ENCODE results near the gene TCERG1L.

TCERG1L gene

DNA sequence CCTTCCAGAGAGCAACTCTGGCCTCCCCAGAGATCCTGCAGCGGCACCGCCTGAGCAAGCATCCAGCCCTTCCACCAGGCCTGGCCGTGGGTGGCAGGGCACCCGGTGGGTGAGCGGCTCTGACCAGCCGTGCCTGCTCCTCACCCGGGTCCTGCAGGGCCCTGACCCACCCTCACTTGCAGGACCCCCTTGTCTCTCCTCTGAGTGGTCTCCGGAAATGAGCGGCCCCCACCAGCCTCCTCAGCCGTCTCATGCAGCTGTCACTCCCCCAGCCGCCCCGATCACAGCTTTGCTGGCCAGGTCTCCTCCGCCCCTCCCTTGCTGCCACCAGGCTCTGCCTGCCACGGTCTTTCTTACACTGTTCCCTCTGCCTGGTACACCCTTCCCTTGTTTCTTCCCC is 218.2 kb downstream of the TCERG1L start:
- TF ChIP-seq, protein P1, sequence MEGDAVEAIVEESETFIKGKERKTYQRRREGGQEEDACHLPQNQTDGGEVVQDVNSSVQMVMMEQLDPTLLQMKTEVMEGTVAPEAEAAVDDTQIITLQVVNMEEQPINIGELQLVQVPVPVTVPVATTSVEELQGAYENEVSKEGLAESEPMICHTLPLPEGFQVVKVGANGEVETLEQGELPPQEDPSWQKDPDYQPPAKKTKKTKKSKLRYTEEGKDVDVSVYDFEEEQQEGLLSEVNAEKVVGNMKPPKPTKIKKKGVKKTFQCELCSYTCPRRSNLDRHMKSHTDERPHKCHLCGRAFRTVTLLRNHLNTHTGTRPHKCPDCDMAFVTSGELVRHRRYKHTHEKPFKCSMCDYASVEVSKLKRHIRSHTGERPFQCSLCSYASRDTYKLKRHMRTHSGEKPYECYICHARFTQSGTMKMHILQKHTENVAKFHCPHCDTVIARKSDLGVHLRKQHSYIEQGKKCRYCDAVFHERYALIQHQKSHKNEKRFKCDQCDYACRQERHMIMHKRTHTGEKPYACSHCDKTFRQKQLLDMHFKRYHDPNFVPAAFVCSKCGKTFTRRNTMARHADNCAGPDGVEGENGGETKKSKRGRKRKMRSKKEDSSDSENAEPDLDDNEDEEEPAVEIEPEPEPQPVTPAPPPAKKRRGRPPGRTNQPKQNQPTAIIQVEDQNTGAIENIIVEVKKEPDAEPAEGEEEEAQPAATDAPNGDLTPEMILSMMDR (conservative IDR thresholded peaks at IDR 0.05; ENCODE audit: control insufficient read depth, insufficient read depth, low read depth, low read length) = no peak
- no peak for DNase-seq (ENCODE audit: low read depth)
- H3K4me3 ChIP-seq (ENCODE audit: control insufficient read depth, low read depth, low read length) = no peak overlapping the region

GRCh38 chr10:131092876-131093275 is 218.6 kb downstream of the TCERG1L start:
- no peak for DNase-seq (ENCODE audit: low read depth)
- TF ChIP-seq, protein P1 (conservative IDR thresholded peaks at IDR 0.05; ENCODE audit: control insufficient read depth, insufficient read depth, low read depth, low read length) = no peak
- H3K4me3 ChIP-seq (ENCODE audit: control insufficient read depth, low read depth, low read length) = no peak overlapping the region

DNA sequence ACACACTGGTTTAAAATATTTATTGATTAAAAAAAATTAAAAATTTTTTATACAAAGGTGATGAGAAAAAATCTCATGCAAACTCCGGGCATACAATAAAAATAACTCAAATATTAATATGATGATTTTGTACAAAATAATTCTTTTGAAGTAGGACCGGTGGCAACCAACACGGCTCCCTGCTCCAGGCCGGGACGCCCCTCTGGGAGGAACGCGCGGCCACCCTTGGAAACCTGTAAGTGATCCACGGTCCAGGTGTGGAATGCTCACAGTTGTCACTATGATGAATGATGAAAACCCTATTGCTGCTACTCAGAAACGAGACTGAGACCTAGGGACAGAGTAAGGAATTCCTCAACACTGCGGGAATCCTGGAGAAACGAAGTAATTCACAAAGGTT is 219.1 kb downstream of the TCERG1L start:
- H3K4me3 ChIP-seq (ENCODE audit: control insufficient read depth, low read depth, low read length) = no peak overlapping the region
- TF ChIP-seq, protein P1 (conservative IDR thresholded peaks at IDR 0.05; ENCODE audit: control insufficient read depth, insufficient read depth, low read depth, low read length) = no peak
- DNase-seq (ENCODE audit: low read depth) = no peak

GRCh38 chr10:131091682-131092081 is 219.8 kb downstream of the TCERG1L start:
- no peak for DNase-seq (ENCODE audit: low read depth)
- TF ChIP-seq, protein P1 (conservative IDR thresholded peaks at IDR 0.05; ENCODE audit: control insufficient read depth, insufficient read depth, low read depth, low read length) = no peak
- no peak overlapping the region for H3K4me3 ChIP-seq (ENCODE audit: control insufficient read depth, low read depth, low read length)

DNA sequence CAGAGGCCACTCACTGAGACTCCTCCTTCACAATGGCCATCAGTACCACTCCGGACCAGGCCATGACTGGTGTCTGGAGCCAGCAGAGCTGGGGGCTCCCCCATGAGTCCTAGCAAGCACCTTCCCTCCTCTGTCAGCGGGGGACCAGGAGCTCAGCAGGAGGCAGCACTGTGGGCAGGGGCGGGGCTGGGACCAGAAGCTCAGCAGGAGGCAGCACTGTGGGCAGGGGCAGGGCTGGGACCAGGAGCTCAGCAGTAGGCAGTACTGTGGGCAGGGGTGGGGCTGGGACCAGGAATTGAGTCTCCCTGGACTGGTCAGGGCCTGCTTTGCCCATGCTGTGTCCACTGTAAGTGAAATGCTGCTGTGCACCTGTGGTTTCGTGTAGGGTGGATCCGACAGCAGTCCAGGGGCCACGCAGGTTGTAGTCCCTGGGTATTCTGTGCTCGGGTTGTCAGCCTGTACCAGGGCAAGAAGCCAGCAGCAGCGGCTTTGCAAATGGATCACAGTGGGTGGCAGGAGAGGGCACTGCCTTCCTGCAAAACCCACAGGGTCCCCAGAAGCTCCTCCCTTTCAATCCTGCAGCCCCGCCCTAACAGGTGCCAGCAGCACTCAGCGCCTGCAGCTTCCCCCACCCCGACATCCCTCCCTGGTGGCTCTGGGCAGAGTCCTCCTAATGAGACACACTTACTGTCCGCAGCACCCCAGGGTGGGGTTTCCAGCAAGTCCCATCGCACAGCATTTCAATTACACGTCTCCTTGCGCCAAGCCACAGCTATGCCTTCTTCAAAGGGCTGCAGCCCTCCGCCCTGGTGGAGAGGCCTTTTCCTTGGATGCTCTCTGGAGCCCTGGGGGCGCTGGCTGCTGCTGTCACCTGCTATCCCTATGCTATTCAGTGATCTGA is 220.5 kb downstream of the TCERG1L start:
- TF ChIP-seq, protein P1 (conservative IDR thresholded peaks at IDR 0.05; ENCODE audit: control insufficient read depth, insufficient read depth, low read depth, low read length) = no peak
- no peak for DNase-seq (ENCODE audit: low read depth)
- H3K4me3 ChIP-seq (ENCODE audit: control insufficient read depth, low read depth, low read length) = no peak overlapping the region

- TF ChIP-seq, protein P1 (conservative IDR thresholded peaks at IDR 0.05; ENCODE audit: control insufficient read depth, insufficient read depth, low read depth, low read length) = no peak
- no peak overlapping the region for H3K4me3 ChIP-seq (ENCODE audit: control insufficient read depth, low read depth, low read length)
- DNase-seq (ENCODE audit: low read depth) = no peak
Measured at GRCh38 chr10:131089861-131090260, 221.7 kb downstream of the TCERG1L start.

Data from fibroblast of mammary gland (primary cell).